OCI-LY7 (cell line): ENCODE data around the gene PRKAA1.

Experiments used
- EZH2phosphoT487 ChIP-seq: fragments of 200-600 bp; sonication (generic); IDR thresholded peaks from 2 replicates; pipeline ENCODE4 v1.6.1; 2018; ENCODE audit warnings: low read depth, borderline replicate concordance, mild to moderate bottlenecking, mixed run types, antibody characterized with exemption, low read length, moderate library complexity, mixed read lengths
- TF ChIP-seq, protein P1 (sequence below): fragments of 200-600 bp; sonication (generic); conservative IDR thresholded peaks from 2 replicates; pipeline ENCODE4 v1.5.1; 2014; ENCODE audit warnings: mild to moderate bottlenecking, antibody characterized with exemption, low read length, moderate library complexity, mixed read lengths

DNA sequence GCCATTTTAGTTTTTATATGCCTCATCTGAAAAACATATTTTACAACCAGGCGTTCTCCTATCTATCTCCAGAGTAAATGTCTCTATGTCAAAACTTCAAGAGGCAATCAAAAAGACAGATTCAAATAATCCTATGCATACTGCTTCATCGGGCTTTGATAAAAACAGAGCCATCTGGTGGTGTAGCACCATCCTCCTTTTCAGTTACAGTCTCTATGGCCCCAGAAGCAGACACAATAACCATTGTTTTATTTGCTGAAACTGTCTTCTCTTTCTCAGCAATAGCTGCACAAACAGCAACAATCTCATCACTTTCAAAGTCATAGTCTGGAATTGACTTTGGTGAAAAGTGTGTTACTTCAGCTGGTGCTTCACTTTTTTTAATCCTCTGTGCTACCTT, 82.2 kb downstream of the PRKAA1 start:
- TF ChIP-seq, protein P1, sequence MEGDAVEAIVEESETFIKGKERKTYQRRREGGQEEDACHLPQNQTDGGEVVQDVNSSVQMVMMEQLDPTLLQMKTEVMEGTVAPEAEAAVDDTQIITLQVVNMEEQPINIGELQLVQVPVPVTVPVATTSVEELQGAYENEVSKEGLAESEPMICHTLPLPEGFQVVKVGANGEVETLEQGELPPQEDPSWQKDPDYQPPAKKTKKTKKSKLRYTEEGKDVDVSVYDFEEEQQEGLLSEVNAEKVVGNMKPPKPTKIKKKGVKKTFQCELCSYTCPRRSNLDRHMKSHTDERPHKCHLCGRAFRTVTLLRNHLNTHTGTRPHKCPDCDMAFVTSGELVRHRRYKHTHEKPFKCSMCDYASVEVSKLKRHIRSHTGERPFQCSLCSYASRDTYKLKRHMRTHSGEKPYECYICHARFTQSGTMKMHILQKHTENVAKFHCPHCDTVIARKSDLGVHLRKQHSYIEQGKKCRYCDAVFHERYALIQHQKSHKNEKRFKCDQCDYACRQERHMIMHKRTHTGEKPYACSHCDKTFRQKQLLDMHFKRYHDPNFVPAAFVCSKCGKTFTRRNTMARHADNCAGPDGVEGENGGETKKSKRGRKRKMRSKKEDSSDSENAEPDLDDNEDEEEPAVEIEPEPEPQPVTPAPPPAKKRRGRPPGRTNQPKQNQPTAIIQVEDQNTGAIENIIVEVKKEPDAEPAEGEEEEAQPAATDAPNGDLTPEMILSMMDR: peak; percentile 53
- no peak for TF ChIP-seq EZH2phosphoT487
